Chondrocyte (in vitro differentiated cells): ENCODE measurements around the gene MICAL1. TPM values are rescaled to one million over a fixed set of nuclear protein-coding genes. Genes with fewer than 3 reads are reported as not detected.

ENCODE experiments used
- DNase-seq: peaks from one replicate; pipeline ENCODE4 v3.0.0; 2021; ENCODE audit warnings: mixed read lengths, low spot score
- H3K27ac Mint-ChIP-seq: one replicate; pipeline ENCODE4 v1.8.0; 2021; ENCODE audit warnings: mild to moderate bottlenecking, moderate library complexity, mixed read lengths; ENCODE audit not compliant: unreplicated experiment
- H3K27me3 Mint-ChIP-seq: 2 replicates; pipeline ENCODE4 v1.8.0; 2021; ENCODE audit warnings: low read depth, mixed read lengths
- H3K36me3 Mint-ChIP-seq: 2 replicates; pipeline ENCODE4 v1.8.0; 2021; ENCODE audit warnings: low read depth, mixed read lengths
- H3K4me1 Mint-ChIP-seq: 2 replicates; pipeline ENCODE4 v1.8.0; 2021; ENCODE audit warnings: low read depth, mild to moderate bottlenecking, mixed read lengths
- H3K4me3 Mint-ChIP-seq: one replicate; pipeline ENCODE4 v1.8.0; 2021; ENCODE audit warnings: mild to moderate bottlenecking, moderate library complexity, mixed read lengths; ENCODE audit not compliant: unreplicated experiment
- H3K9me3 Mint-ChIP-seq: 2 replicates; pipeline ENCODE4 v1.8.0; 2021; ENCODE audit warnings: low read depth, mixed read lengths
- total RNA-seq: library from RNA; stranded (reverse); gene quantifications from 3 replicates; pipeline ENCODE4 v1.2.1, GENCODE V29; 2021
- TF ChIP-seq, protein P1 (sequence below): fragments of 200-600 bp; sonication (generic); IDR thresholded peaks from 2 replicates; pipeline ENCODE4 v1.5.0; 2021; ENCODE audit warnings: antibody characterized with exemption, mild to moderate bottlenecking, moderate library complexity

Gene MICAL1
- total RNA-seq, 1 donor from 2014 or later, result 102 TPM

DNA sequence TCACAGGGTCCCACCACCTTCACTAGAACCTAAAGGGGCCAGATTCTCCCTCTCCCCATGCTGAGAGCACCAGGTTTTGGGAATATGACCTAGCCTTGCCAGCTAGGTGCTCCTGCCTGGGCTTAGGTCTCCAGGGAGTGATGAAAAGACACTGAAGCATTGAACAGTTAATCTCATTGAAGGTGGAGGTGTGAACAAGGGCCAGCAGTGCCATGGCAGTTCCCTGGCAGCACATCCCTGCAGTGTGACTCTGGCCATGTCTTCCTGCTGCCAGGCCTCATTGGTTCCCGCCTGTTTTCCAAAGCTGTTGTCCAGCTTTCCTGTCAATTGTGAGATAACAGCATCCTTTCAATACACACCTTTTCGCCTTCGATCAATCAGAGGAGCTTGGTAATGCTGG lies 26.1 kb downstream of the MICAL1 start:
- Mint-ChIP-seq H3K27ac (no peak overlapping the region), H3K4me3 (no peak overlapping the region), H3K4me1 (no peaks in the 10 kb centered on the region), H3K36me3 (no peaks in the 10 kb centered on the region), H3K27me3 (no peaks in the 10 kb centered on the region), H3K9me3 (no peaks in the 10 kb centered on the region)
- DNase-seq, result no peak
- TF ChIP-seq, protein P1, sequence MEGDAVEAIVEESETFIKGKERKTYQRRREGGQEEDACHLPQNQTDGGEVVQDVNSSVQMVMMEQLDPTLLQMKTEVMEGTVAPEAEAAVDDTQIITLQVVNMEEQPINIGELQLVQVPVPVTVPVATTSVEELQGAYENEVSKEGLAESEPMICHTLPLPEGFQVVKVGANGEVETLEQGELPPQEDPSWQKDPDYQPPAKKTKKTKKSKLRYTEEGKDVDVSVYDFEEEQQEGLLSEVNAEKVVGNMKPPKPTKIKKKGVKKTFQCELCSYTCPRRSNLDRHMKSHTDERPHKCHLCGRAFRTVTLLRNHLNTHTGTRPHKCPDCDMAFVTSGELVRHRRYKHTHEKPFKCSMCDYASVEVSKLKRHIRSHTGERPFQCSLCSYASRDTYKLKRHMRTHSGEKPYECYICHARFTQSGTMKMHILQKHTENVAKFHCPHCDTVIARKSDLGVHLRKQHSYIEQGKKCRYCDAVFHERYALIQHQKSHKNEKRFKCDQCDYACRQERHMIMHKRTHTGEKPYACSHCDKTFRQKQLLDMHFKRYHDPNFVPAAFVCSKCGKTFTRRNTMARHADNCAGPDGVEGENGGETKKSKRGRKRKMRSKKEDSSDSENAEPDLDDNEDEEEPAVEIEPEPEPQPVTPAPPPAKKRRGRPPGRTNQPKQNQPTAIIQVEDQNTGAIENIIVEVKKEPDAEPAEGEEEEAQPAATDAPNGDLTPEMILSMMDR, result no peak

DNA sequence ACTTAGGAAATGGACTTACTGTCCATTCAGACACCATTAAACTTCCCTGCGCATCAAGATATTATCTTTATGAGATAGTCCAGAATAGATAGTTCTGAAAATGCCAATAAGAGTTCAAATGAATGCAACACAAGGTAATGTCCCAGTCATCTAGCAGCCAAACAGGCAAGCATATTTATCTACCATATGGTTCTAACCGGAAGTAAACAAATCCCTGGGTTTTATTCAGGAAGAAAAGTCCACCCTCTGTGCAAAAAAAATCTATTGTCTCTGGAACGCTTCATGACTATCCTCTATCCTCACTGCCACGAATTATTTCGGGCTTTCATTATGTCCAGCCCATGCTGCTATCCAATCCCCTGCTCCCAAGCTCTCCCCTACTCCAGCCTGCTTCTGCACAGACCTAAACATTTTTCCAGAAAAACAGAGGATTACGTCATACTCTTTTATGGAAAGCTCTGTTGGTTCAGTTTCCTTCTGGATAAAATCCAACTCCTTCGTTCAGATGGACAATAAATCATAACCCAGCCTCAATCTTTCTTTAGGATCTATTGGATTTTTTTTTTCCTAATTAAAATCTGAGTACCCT lies 26.6 kb downstream of the MICAL1 start:
- Mint-ChIP-seq H3K4me1 (no peaks in the 10 kb centered on the region), H3K27me3 (no peaks in the 10 kb centered on the region), H3K4me3 (no peak overlapping the region), H3K27ac (no peak overlapping the region), H3K36me3 (no peaks in the 10 kb centered on the region), H3K9me3 (no peaks in the 10 kb centered on the region)
- DNase-seq, result no peak
- TF ChIP-seq, protein P1, result no peak

DNA sequence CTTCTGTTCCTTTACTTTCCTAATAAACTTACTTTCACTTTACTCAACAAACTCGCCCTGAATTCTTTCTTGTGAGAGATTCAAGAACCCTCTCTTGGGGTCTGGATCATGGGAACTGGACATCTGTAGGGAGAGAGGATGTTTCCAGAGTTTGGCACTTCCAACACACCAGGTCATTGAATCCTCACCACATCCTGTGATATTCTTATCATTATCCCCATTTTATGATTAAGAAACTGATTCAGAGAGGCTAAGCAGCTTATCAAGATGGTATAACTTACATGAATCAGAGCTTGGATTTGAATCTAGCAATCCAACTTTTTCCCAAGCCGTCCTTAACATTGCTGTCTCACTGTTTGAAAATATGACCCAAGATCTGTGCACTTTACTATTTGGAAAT lies 30.6 kb downstream of the MICAL1 start:
- no peaks in the 10 kb centered on the region for H3K36me3 Mint-ChIP-seq
- no peaks in the 10 kb centered on the region for H3K4me1 Mint-ChIP-seq
- no peaks in the 10 kb centered on the region for H3K27me3 Mint-ChIP-seq
- TF ChIP-seq, protein P1, result no peak
- H3K4me3 Mint-ChIP-seq, result no peak overlapping the region
- no peak for DNase-seq
- no peak overlapping the region for H3K27ac Mint-ChIP-seq
- no peaks in the 10 kb centered on the region for H3K9me3 Mint-ChIP-seq

DNA sequence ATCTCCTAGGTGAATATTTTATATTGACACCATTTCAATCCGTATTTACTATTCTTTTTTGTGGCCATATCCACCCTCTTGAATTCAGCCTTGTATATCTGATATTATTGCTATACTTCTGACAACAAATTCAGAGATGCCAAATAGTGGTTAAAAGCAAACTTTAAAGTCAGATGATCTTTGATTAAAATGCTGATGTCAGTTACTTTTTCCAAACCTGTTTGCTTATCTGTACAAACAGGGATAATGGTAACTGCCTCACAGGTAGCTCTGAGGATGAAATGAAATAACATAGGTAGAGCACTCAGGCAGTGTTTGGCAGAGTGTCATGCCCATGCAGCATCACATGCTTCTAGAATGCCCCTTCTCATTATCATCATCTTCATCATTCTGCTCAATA lies 34.4 kb downstream of the MICAL1 start:
- TF ChIP-seq, protein P1, result no peak
- Mint-ChIP-seq H3K27me3 (no peaks in the 10 kb centered on the region), H3K4me3 (no peak overlapping the region), H3K4me1 (no peaks in the 10 kb centered on the region), H3K9me3 (no peaks in the 10 kb centered on the region), H3K36me3 (no peaks in the 10 kb centered on the region), H3K27ac (no peak overlapping the region)
- no peak for DNase-seq

DNA sequence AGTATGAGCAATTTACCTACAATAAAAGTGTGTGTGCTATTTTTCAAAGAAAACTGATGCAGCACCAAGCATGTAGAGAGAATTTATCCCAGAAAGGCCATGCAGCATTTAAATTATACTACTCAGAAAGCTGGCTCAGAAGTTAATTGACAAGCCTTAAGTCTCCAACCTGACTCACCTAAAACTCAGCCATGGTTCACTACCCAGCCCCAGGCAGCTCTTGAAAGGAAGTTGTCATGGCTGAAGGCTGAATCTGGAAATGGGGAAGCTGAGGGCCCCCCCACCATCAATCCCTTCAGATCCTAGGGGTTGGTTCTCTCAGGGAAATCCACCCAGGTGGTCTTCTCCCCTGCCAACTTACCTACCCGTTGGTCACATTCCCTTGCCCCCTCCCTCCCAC lies 34.8 kb downstream of the MICAL1 start:
- DNase-seq, result no peak
- TF ChIP-seq, protein P1, result no peak
- Mint-ChIP-seq H3K4me3 (no peak overlapping the region), H3K4me1 (no peaks in the 10 kb centered on the region), H3K36me3 (no peaks in the 10 kb centered on the region), H3K27me3 (no peaks in the 10 kb centered on the region), H3K9me3 (no peaks in the 10 kb centered on the region), H3K27ac (no peak overlapping the region)
